Hindlimb muscle (tissue), 1 donor: ENCODE data around the gene TAF1A. TPM values are rescaled to one million over a fixed set of nuclear protein-coding genes. Genes with fewer than 3 reads are reported as not detected.

Experiments
- DNase-seq: peaks from one replicate; pipeline ENCODE4 v3.0.0-alpha.2; 2013
- polyA plus RNA-seq: library from polyadenylated mRNA; unstranded; fragments of 120-200 nt; gene quantifications from one replicate; pipeline ENCODE4 v1.2.1, GENCODE V29; 2013; ENCODE audit not compliant: insufficient read length

The TAF1A gene
- polyA plus RNA-seq, 1 donor: 8.6 TPM

GRCh38 chr1:222529916-222530315 lies 59.8 kb downstream of the TAF1A start:
- DNase-seq: no peak

GRCh38 chr1:222529181-222529580 lies 60.6 kb downstream of the TAF1A start:
- no peak for DNase-seq

DNA sequence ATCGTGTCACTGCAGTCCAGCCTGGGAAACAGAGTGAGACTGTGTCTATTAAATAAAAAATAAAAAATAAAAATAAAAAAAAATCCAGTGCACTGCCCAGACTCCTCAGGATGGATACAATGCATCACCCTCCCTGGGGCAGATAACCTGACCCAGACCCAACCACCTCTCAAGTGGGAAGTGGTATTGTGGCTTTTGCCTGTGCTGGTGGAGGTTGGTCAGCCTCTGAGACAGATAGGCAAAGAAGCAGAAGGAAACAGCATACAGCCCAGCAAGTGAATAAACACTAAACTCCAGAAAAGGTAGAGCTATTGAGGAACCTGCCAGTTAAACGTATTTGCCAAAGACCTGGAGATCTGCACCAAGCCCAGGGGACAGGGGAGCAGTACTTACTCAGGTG lies 63.8 kb downstream of the TAF1A start:
- no peak for DNase-seq

- DNase-seq: peak; percentile 17
Observed at GRCh38 chr1:222523852-222524251, 65.9 kb downstream of the TAF1A start.

DNA sequence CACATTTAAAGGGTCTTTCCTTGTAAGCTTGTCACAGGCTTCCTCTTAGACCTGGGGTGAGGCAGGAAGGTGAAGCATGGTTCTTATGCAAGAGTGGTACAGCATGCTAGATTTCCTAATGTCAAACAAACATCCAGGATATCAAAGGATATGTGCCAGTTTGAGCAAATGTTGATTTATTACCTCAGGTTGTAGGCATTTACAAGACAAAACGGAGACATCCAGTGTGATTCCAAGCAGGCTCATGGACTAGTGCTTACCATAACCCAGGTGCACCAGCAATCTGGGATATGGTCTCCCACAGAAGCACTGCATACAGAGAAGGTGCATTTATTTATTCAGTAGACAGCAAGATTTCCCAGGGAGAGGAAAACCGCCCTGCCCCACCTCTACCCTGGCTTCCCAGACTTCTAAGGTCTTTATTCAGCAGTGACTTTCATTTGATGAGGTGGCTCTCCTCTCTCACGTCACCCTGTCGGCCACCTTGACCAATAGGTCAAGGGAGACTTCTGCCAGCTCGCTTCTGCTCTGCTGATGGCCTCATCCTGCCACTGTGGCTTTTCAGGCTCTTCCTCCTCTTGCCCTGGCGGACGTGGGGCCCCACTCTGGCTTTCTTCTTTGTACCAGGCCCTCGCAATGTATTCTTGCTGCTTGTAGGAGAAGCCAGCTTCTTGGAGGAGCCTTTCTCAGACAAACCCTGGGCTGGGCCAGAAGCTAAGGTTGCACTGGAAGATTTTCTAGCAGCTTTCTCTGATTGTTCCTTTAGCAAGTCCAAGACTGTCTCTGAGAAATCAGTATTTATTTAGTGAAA lies 67.4 kb downstream of the TAF1A start:
- no peak for DNase-seq

- no peak for DNase-seq
Observed at GRCh38 chr1:222521299-222522104, 68.2 kb downstream of the TAF1A start.

Other genes starting within 250 kb of the TAF1A start
- 0.22 TPM for gene HHIPL2, start 41.8 kb downstream of the TAF1A start, polyA plus RNA-seq
- 57.4 TPM for gene MIA3, start 28.2 kb upstream of the TAF1A start, polyA plus RNA-seq
- gene AIDA, start 122.6 kb upstream of the TAF1A start, polyA plus RNA-seq: 47.9 TPM
- 23.5 TPM for gene BROX, start 122.6 kb upstream of the TAF1A start, polyA plus RNA-seq
- gene FAM177B, start 147.3 kb upstream of the TAF1A start, polyA plus RNA-seq: 0.41 TPM
- gene DISP1, start 225.1 kb upstream of the TAF1A start, polyA plus RNA-seq: 9.7 TPM